Loucy (cell line): ENCODE measurements around the gene KRT32.

Experiments
- H2AFZ ChIP-seq: fragments of 200-600 bp; sonication (generic); 2 replicates; pipeline ENCODE4 v1.6.0; 2016; ENCODE audit warnings: antibody characterized with exemption, mild to moderate bottlenecking, low read length, moderate library complexity
- H3F3A ChIP-seq: fragments of 200-600 bp; 2 replicates; pipeline ENCODE4 v1.6.0; 2016; ENCODE audit warnings: antibody characterized with exemption, low read depth, mild to moderate bottlenecking
- H3K27me3 ChIP-seq: fragments of 200-600 bp; sonication (generic); 2 replicates; pipeline ENCODE4 v1.6.1; 2014; ENCODE audit warnings: low read length, mild to moderate bottlenecking; ENCODE audit not compliant: insufficient read depth, poor library complexity, severe bottlenecking
- H3K36me3 ChIP-seq: fragments of 200-600 bp; sonication (generic); 2 replicates; pipeline ENCODE4 v1.6.1; 2016; ENCODE audit warnings: low read length; ENCODE audit not compliant: insufficient read depth
- H3K4me1 ChIP-seq: fragments of 200-600 bp; sonication (generic); 2 replicates; pipeline ENCODE4 v1.5.1; 2014; ENCODE audit warnings: low read length, mild to moderate bottlenecking; ENCODE audit not compliant: insufficient read depth, poor library complexity, severe bottlenecking
- H3K4me2 ChIP-seq: fragments of 200-600 bp; sonication (generic); 2 replicates; pipeline ENCODE4 v1.6.0; 2014; ENCODE audit warnings: antibody characterized with exemption, low read length, low read depth, mild to moderate bottlenecking; ENCODE audit not compliant: poor library complexity, severe bottlenecking
- H3K4me3 ChIP-seq: fragments of 200-600 bp; sonication (generic); 2 replicates; pipeline ENCODE4 v1.5.1; 2014; ENCODE audit warnings: low read length, mild to moderate bottlenecking, mixed read lengths; ENCODE audit not compliant: poor library complexity, severe bottlenecking
- H3K79me2 ChIP-seq: fragments of 200-600 bp; sonication (generic); 2 replicates; pipeline ENCODE4 v1.6.1; 2014; ENCODE audit warnings: low read length; ENCODE audit not compliant: insufficient read depth
- H3K9ac ChIP-seq: fragments of 200-600 bp; sonication (generic); 2 replicates; pipeline ENCODE4 v1.6.0; 2014; ENCODE audit warnings: mild to moderate bottlenecking, low read depth, low read length, moderate library complexity; ENCODE audit not compliant: poor library complexity, severe bottlenecking
- H3K9me2 ChIP-seq: fragments of 200-600 bp; sonication (generic); replicated peaks from 2 replicates; pipeline ENCODE4 v1.6.1; 2016; ENCODE audit warnings: low read depth, low read length, mixed read lengths
- H3K9me3 ChIP-seq: fragments of 200-600 bp; sonication (generic); 2 replicates; pipeline ENCODE4 v1.6.1; 2014; ENCODE audit warnings: mild to moderate bottlenecking, antibody characterized with exemption, low read length, low read depth; ENCODE audit not compliant: insufficient read depth
- H4K20me1 ChIP-seq: fragments of 200-600 bp; sonication (generic); 2 replicates; pipeline ENCODE4 v1.6.0; 2014; ENCODE audit warnings: antibody characterized with exemption, low read length, mild to moderate bottlenecking; ENCODE audit not compliant: insufficient read depth, poor library complexity, severe bottlenecking
- EZH2phosphoT487 ChIP-seq: fragments of 200-600 bp; IDR thresholded peaks from 2 replicates; pipeline ENCODE4 v1.6.1; 2018; ENCODE audit warnings: antibody characterized with exemption, mild to moderate bottlenecking, moderate library complexity, borderline replicate concordance
- TF ChIP-seq, protein P1 (sequence below): fragments of 200-600 bp; sonication (generic); conservative IDR thresholded peaks from 2 replicates; pipeline ENCODE4 v1.5.1; 2014; ENCODE audit warnings: mild to moderate bottlenecking, antibody characterized with exemption, low read length

KRT32 gene

GRCh38 chr17:41446806-41447205 lies 20.4 kb downstream of the KRT32 start:
- Histone ChIP-seq H3K36me3 (no peaks in the 10 kb centered on the region), H3K4me2 (no peak overlapping the region), H3K9ac (no peak overlapping the region), H3K4me1 (no peaks in the 10 kb centered on the region), H3K27me3 (peaks cover 16% of the 10 kb centered on the region), H3K79me2 (no peaks in the 10 kb centered on the region), H3K9me3 (no peaks in the 10 kb centered on the region), H4K20me1 (no peaks in the 10 kb centered on the region), H3F3A (no peaks in the 10 kb centered on the region), H3K4me3 (no peak overlapping the region), H3K9me2 (no peaks in the 10 kb centered on the region), H2AFZ (no peak overlapping the region)
- no peak for TF ChIP-seq EZH2phosphoT487
- TF ChIP-seq, protein P1, sequence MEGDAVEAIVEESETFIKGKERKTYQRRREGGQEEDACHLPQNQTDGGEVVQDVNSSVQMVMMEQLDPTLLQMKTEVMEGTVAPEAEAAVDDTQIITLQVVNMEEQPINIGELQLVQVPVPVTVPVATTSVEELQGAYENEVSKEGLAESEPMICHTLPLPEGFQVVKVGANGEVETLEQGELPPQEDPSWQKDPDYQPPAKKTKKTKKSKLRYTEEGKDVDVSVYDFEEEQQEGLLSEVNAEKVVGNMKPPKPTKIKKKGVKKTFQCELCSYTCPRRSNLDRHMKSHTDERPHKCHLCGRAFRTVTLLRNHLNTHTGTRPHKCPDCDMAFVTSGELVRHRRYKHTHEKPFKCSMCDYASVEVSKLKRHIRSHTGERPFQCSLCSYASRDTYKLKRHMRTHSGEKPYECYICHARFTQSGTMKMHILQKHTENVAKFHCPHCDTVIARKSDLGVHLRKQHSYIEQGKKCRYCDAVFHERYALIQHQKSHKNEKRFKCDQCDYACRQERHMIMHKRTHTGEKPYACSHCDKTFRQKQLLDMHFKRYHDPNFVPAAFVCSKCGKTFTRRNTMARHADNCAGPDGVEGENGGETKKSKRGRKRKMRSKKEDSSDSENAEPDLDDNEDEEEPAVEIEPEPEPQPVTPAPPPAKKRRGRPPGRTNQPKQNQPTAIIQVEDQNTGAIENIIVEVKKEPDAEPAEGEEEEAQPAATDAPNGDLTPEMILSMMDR, result no peak

- no peaks in the 10 kb centered on the region for H3F3A ChIP-seq
- H3K4me2 ChIP-seq, result no peak overlapping the region
- H2AFZ ChIP-seq, result no peak overlapping the region
- no peaks in the 10 kb centered on the region for H3K79me2 ChIP-seq
- no peaks in the 10 kb centered on the region for H3K9me2 ChIP-seq
- H3K9ac ChIP-seq, result no peak overlapping the region
- H3K4me3 ChIP-seq, result no peak overlapping the region
- H3K27me3 ChIP-seq, result peaks cover 12% of the 10 kb centered on the region
- no peaks in the 10 kb centered on the region for H3K9me3 ChIP-seq
- no peak for TF ChIP-seq EZH2phosphoT487
- TF ChIP-seq, protein P1, result no peak
- H3K36me3 ChIP-seq, result no peaks in the 10 kb centered on the region
- H3K4me1 ChIP-seq, result no peaks in the 10 kb centered on the region
- H4K20me1 ChIP-seq, result no peaks in the 10 kb centered on the region
Measured at GRCh38 chr17:41444640-41445039, 22.5 kb downstream of the KRT32 start.

DNA sequence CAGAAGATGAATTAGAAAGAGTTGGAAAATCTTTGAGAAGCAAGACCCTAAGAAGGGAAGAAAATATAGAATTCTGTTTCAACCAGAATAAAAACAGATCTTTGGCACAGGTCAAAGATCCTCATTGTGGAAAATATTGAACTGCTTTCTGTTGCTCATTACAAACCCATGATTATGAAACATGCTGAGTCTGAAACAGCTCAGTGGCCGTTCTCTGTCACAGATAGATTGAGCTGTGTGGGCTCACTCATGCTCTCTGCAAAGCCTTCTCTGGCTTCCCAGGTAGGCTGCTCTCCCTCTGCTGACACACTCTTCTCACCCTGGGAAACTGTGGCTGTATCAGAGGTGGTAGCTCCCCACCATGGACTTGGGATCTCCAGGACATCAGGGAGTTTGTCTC lies 23.0 kb downstream of the KRT32 start:
- Histone ChIP-seq H3K9me2 (no peaks in the 10 kb centered on the region), H3K9me3 (no peaks in the 10 kb centered on the region), H2AFZ (no peak overlapping the region), H3K9ac (no peak overlapping the region), H4K20me1 (no peaks in the 10 kb centered on the region), H3K4me3 (no peak overlapping the region), H3K36me3 (no peaks in the 10 kb centered on the region), H3K27me3 (peaks cover 12% of the 10 kb centered on the region), H3K79me2 (no peaks in the 10 kb centered on the region), H3K4me2 (no peak overlapping the region), H3K4me1 (no peaks in the 10 kb centered on the region), H3F3A (no peaks in the 10 kb centered on the region)
- no peak for TF ChIP-seq EZH2phosphoT487
- TF ChIP-seq, protein P1, result no peak
